OCI-LY1 (cell line): ENCODE data around the gene DZANK1.

Experiments
- EZH2 ChIP-seq: fragments of 200-600 bp; sonication (generic), shearing (Covaris generic); IDR thresholded peaks from 2 replicates; pipeline ENCODE4 v1.8.0; 2017; ENCODE audit warnings: borderline replicate concordance, mixed run types, mild to moderate bottlenecking, antibody characterized with exemption, low read length, moderate library complexity, mixed read lengths
- TF ChIP-seq, protein P1 (sequence below): fragments of 200-600 bp; sonication (generic), shearing (Covaris generic); IDR thresholded peaks from 2 replicates; pipeline ENCODE4 v1.5.1; 2017; ENCODE audit warnings: mild to moderate bottlenecking, antibody characterized with exemption, low read length, moderate library complexity, mixed read lengths

DNA sequence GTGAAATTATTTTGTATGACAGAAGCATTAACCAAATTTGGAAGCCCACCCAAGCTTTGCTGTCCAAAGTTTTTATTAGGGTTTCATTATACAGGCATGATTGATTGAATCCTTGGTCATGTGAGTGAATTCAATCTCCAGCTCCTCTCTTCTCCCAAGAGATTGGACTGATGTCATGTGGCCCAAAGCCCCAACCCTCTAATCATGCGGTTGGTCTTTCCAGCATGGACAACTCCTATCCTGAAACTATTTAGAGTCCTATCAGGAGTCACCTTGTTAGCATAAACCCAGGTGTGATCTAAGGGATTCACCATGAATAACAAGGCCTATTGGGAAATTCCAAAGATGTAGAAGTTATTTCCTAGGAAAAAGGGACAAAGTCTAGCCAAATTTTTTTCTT lies 11.0 kb upstream of the DZANK1 start:
- TF ChIP-seq, protein P1, sequence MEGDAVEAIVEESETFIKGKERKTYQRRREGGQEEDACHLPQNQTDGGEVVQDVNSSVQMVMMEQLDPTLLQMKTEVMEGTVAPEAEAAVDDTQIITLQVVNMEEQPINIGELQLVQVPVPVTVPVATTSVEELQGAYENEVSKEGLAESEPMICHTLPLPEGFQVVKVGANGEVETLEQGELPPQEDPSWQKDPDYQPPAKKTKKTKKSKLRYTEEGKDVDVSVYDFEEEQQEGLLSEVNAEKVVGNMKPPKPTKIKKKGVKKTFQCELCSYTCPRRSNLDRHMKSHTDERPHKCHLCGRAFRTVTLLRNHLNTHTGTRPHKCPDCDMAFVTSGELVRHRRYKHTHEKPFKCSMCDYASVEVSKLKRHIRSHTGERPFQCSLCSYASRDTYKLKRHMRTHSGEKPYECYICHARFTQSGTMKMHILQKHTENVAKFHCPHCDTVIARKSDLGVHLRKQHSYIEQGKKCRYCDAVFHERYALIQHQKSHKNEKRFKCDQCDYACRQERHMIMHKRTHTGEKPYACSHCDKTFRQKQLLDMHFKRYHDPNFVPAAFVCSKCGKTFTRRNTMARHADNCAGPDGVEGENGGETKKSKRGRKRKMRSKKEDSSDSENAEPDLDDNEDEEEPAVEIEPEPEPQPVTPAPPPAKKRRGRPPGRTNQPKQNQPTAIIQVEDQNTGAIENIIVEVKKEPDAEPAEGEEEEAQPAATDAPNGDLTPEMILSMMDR, result no peak
- TF ChIP-seq EZH2, result no peak
